Measurements from ENCODE around the gene VCL.
A peak's percentile ranks its signal among the peaks of the same experiment; 100 is the strongest.
"Not testable (repeated sequence)": the region's sequence is repeated elsewhere in the genome, so short reads cannot be mapped to it uniquely, and the experiment has no call there.

Gene VCL

GRCh38 chr10:74109452-74109851 is 111.5 kb downstream of the VCL start:
- DNase-seq (ENCODE audit: low read depth), result no peak

DNA sequence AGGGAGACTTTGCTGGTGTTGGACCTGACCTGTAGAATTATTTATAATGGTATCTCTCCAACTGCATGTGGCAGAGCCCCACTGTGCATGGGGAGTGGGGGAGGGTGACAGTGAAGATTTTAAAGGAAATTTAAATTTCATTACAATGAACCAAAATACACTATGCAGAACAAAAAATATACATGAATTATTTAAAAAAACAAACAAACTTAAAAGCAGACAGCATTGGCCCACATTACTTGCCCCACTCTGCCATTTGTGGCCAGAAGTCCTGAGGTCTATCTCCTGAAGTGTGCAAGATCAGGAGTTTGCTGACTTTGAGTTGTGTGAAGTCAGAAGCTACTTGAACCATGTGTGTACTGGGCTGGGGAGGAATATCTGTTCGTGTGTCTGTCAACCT is 112.2 kb downstream of the VCL start:
- DNase-seq (ENCODE audit: low read depth), result no peak

GRCh38 chr10:74111799-74112198 is 113.9 kb downstream of the VCL start:
- DNase-seq (ENCODE audit: low read depth), result no peak

DNA sequence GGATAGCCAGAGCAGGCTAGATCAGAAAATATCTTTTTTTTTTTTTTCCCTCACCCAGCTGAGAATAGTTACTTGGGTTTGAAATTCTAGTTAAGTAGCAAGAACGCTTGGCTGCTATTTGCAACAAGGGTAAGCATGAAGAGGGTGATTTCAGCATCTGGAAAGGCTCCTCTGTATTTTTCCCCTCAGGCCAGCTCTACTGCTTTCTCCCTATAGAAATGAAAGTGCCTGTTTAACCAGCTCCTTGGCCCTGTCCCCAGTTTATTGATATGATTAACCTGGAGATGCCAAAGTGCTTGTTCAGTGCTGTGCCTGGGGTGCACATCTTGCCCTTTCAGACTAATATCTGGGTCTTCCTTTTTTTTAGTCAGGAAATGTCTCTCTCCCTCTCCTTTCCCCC is 115.6 kb downstream of the VCL start:
- DNase-seq (ENCODE audit: low read depth), result peak; percentile 67

DNA sequence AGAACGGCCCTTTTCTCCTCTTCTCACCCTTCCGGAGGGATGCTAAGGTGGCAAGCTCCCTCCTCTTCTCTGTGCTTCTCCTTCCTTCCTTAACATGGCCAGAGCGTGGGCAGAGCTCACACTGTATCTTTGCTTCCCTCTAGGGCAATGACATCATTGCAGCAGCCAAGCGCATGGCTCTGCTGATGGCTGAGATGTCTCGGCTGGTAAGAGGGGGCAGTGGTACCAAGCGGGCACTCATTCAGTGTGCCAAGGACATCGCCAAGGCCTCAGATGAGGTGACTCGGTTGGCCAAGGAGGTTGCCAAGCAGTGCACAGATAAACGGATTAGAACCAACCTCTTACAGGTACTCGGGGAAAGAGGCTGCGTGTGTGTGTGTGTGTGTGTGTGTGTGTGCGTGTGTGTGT is 116.1 kb downstream of the VCL start:
- no peak for DNase-seq (ENCODE audit: low read depth)

- no peak for DNase-seq (ENCODE audit: low read depth)
Observed at GRCh38 chr10:74117738-74118137, 119.8 kb downstream of the VCL start.

DNA sequence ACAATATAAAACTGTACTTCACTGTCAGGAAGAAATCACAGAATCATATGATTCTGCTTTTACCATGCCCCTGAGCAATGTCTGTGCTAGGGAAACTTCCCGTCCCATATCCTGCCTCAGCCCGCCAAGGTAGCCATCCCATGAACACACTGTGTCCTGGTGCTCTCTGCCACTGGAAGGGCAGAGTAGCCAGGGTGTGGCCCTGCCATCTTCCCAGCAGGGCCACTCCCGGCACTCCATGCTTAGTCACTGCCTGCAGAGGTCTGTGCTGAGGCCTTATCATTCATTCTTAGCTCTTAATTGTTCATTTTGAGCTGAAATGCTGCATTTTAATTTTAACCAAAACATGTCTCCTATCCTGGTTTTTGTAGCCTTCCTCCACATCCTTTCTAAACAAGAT is 120.9 kb downstream of the VCL start:
- DNase-seq (ENCODE audit: low read depth), result no peak

GRCh38 chr10:74120911-74121310 is 123.0 kb downstream of the VCL start:
- DNase-seq (ENCODE audit: low read depth), result no peak

DNA sequence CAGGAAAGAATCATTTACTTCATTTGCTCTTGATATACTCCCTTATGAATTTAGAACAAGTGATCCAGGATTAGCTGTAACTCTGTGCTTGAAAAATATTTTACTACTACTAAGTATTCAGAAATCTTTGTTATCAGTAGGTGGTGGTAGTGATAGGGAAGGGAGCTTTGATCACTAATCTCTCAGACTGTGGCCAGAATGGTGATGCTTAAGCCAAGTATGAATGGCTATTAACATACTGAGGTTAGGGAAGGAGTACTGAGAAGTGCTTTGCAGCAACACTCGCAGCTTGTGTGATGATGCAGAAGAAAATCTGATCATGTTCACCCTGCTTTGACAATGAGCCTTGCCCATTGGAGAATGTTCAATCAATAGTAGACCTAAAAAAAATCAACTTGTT is 123.5 kb downstream of the VCL start:
- DNase-seq (ENCODE audit: low read depth), result no peak

GRCh38 chr10:74122060-74122459 is 124.1 kb downstream of the VCL start:
- no peak for DNase-seq (ENCODE audit: low read depth)

- no peak for DNase-seq (ENCODE audit: low read depth)
Observed at GRCh38 chr10:74123081-74123480, 125.2 kb downstream of the VCL start.

DNA sequence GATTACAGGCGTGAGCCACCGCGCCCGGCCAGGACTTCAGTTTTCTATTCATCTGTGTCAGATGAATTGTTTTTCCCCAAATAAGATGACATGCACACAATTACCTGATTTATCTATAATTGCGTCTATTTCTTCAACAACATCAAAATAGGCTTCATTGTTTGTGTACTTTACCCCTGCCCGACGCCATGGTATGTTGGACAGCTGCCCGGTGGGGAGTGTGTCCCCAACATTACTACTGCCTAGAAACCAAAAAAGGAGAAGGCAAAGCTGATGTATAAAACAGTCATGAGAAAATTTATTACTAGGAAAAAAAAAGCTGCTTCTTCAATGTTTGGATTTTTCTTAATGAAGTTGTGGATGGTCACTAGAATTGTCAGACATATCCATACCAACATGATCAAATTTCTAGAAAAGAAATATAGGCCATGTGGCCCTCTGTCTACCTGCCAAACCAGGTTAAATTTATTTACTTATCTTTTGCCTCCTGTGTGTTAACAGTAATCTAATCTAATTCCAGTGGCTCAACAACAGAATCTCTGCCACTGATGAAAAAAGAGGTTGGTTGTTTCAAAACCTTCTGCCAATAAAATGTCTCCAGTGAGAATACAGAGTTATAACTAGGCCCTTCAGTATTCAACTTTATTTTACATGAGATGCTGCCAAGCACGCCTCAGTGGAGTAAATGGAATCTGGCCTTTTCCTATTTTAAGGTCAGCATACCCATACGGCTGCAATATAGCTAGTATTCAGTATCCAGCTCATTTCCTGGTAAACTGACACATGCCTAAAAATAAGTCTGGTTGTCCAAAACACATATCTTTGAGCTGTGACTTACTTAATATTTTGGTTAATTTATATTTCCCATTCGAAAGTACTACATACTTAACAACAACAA is 136.3 kb downstream of the VCL start:
- DNase-seq (ENCODE audit: low read depth), result no peak

GRCh38 chr10:74135452-74135851 is 137.5 kb downstream of the VCL start:
- DNase-seq (ENCODE audit: low read depth), result no peak

DNA sequence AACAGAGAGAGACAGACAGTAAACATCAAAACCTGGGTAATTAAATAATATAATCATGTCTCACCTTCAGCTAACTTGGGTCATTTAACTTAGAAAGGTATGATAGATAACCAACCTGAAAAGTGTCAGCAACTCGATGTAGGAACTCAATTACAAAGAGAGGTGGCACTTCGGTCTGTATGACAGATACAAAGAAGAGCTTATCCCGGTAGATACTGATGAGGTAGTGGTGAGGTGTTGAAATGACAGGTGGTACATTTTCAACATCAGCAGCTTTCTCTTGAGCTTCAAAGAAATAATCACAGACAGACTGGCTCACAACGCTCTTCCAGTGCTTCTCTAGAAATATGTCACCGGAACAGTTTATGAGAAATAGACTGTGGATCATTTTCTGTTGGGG is 140.1 kb downstream of the VCL start:
- DNase-seq (ENCODE audit: low read depth), result no peak

- not testable (repeated sequence) for DNase-seq (ENCODE audit: low read depth)
Observed at GRCh38 chr10:74138596-74138995, 140.7 kb downstream of the VCL start.

- no peak for DNase-seq (ENCODE audit: low read depth)
Observed at GRCh38 chr10:74139981-74140380, 142.1 kb downstream of the VCL start.

GRCh38 chr10:74140553-74140952 is 142.6 kb downstream of the VCL start:
- DNase-seq (ENCODE audit: low read depth), result no peak

DNA sequence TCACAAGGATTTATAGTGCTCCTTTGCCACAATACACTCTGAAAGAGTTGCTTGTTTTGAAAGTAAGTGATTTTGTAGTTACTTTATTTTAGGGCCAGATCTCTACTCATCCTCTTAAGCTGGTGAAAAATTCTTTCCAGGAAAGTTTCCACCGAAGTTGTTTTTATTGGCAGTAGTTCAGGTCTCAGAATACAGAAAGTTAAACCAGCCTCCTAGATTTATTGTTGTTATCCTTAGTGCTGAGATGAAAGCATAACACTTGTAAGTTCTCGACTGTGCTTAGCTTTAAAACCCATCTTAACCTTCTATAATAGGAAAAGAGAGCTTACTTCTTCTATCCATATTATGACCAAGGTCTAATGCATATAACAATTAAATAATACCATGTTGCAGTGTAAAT is 147.2 kb downstream of the VCL start:
- DNase-seq (ENCODE audit: low read depth), result peak; percentile 73

DNA sequence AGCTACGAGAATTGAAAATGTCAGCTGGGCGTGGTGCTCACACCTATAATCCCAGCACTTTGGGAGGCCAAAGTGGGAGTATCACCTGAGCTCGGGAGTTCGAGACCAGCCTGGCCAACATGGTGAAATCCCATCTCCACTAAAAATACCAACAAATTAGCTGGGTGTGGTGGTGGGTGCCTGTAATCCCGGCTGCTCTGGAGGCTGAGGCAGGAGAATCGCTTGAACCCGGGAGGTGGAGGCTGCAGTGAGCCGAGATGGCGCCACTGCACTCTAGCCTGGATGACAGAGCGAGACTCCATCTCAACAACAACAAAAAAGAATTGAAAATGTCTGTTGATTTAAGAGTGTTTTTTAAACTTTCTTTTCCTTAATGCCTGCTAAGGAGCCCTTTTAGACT is 149.1 kb downstream of the VCL start:
- DNase-seq (ENCODE audit: low read depth), result not testable (repeated sequence)

DNA sequence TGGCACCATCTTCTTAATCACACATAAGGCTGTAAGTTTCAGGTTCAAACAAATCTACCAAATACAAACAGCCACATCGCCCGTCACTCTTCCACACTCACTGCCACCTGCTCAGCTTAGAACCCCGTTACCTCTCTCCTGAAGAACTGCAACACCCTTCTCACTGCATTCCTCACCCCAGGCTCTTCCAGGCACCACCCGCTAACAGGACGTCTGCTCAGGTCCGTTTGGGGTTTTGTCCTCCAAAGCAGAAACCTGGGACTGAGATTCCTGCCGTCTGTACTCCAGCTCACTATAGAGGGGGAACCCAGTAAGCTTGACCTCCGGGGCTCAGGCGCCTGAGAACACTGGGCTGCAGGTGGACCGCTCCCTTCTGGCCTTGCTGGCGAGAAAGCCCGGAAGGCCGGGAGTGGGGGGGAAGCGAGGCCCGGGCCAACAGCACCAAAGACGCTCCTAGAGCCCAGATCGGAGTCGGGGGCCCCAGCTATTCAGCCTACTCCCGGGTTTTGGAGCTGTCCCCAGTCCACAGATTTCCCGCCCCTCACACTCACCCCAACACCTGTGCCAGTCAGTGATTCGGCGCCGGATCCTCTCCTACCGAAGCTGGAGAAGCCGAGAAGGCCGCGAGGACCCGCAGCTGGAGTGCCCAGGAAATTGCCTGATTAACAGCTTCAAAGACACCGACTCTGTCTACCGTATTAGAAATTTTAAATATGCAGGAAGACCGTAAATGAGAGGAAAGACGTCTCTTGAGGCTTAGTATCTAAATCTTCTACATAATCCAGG is 152.5 kb downstream of the VCL start, which contains the start of gene AP3M1:
TSS of gene AP3M1 (minus strand) at position 625 of the 786 bp plus-strand sequence. CDS start 12,449 bp downstream, outside the sequence.
- no peak for DNase-seq (ENCODE audit: low read depth)

DNA sequence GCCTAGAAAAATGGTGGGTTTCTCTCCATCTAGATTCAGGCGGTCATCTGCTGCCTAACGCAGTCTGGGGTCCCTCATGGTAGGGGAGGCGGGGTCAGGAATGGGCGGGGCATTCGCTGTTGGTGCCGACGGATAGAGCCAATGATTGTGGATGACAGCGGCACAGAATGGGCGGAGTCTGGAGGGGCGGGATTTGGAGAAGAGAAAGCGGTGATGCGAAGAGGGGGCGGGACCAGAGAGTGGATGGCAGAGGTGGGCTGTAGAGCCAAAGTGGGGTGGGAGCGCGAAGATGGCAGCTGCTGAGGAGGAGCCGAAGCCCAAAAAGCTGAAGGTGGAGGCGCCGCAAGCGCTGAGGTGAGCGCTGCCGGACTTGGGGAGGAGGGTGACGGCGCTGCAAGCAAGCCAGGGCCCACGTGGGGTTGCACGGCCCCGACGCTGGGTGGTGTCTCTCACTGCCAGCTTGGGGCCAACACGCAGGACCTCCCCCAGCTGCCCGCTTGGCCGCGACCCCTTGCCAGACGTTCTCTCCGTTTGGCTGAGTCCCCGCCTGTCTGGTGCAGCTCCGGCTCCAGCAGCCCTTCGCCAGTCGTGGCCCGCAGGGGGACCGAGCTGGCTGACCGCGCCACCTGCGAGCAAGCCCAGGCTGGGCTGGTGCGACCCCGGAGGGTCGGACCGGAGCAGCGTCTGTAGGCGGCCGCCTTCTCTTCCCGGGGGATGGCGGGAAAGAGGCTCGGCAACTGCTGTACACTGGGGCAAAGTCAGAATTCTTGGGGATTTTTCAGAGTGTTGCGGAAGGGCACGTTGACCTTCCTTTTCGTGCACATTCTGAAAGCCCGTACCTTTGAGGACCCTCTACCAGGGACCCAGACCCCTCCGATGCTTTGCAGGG is 153.3 kb downstream of the VCL start, which contains the start of gene ADK:
TSS of gene ADK (plus strand) at position 232 of the 889 bp plus-strand sequence. CDS start at position 290, 58 bp downstream.
- DNase-seq (ENCODE audit: low read depth), result peak; percentile 96

Measured in fibroblast of the conjunctiva (primary cell).